ENCODE results near the gene CCDC116.

The CCDC116 gene

GRCh38 chr22:21682385-21683175 is 50.0 kb downstream of the CCDC116 start:
- no peak for DNase-seq

GRCh38 chr22:21683401-21683811 is 50.8 kb downstream of the CCDC116 start:
- DNase-seq = no peak

GRCh38 chr22:21684492-21685163 is 52.1 kb downstream of the CCDC116 start:
- DNase-seq = no peak

GRCh38 chr22:21685164-21685513 is 52.6 kb downstream of the CCDC116 start:
- DNase-seq = no peak

- DNase-seq = no peak
Measured at GRCh38 chr22:21686193-21686608, 53.6 kb downstream of the CCDC116 start.
